ENCODE results near the gene RAB11FIP5.
A peak's percentile ranks its signal among the peaks of the same experiment; 100 is the strongest.

The RAB11FIP5 gene

DNA sequence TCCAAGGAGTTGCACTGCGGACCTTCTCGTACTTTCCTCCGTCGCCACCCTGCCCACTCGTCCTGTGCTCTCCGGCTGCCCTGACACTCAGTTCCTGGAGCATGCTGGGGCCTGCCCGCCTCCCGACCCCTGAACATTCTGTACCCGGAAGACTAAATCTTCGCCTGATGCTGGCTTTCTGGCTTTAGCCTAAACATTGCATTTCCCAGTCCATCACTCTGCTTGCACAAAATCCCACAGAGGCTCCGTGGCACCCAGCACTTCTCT, 40.7 kb downstream of the RAB11FIP5 start:
- Histone ChIP-seq H3K9me2 (ENCODE audit: low read depth, low read length) (no peaks in the 10 kb centered on the region), H3F3A (ENCODE audit: insufficient read depth, low read length) (no peaks in the 10 kb centered on the region), H3K79me2 (ENCODE audit: insufficient read depth, low read length) (no peaks in the 10 kb centered on the region), H3K9me3 (ENCODE audit: low read length) (no peaks in the 10 kb centered on the region), H2AFZ (ENCODE audit: low read length) (peak overlapping the region; percentile 86), H3K36me3 (ENCODE audit: insufficient read depth, low read length) (no peaks in the 10 kb centered on the region), H3K27ac (ENCODE audit: low read depth, low read length, poor library complexity, severe bottlenecking) (no peak overlapping the region), H3K4me3 (ENCODE audit: low read depth, low read length, poor library complexity, severe bottlenecking) (peak overlapping the region; percentile 93), H3K4me2 (ENCODE audit: low read length) (peak overlapping the region; percentile 97), H4K20me1 (ENCODE audit: insufficient read depth, low read length) (no peaks in the 10 kb centered on the region), H3K27me3 (ENCODE audit: insufficient read depth, low read length) (no peaks in the 10 kb centered on the region; the same call in 1 of the 2 replicates), H3K4me1 (ENCODE audit: insufficient read depth, low read length, severe bottlenecking) (peaks cover 21% of the 10 kb centered on the region), H3K9ac (ENCODE audit: low read length) (peak overlapping the region; percentile 81)
- TF ChIP-seq EZH2 (IDR thresholded peaks at IDR 0.05; ENCODE audit: borderline replicate concordance, low read length) (no peak), CTCF (IDR thresholded peaks at IDR 0.05; ENCODE audit: low read length) (no peak)

- peak within 1 kb of the TSS; percentile 39 for H3K27ac ChIP-seq (ENCODE audit: low read depth, low read length, poor library complexity, severe bottlenecking)
- H3K79me2 ChIP-seq (ENCODE audit: insufficient read depth, low read length) = no peaks in the 10 kb centered on the region
- H3K9me2 ChIP-seq (ENCODE audit: low read depth, low read length) = no peaks in the 10 kb centered on the region
- H3K4me1 ChIP-seq (ENCODE audit: insufficient read depth, low read length, severe bottlenecking) = peaks cover 21% of the 10 kb centered on the region
- no peaks in the 10 kb centered on the region for H3F3A ChIP-seq (ENCODE audit: insufficient read depth, low read length)
- peak within 1 kb of the TSS; percentile 97 for H3K4me2 ChIP-seq (ENCODE audit: low read length)
- H4K20me1 ChIP-seq (ENCODE audit: insufficient read depth, low read length) = no peaks in the 10 kb centered on the region
- H3K9ac ChIP-seq (ENCODE audit: low read length) = peak within 1 kb of the TSS; percentile 81
- peak within 1 kb of the TSS; percentile 86 for H2AFZ ChIP-seq (ENCODE audit: low read length)
- TF ChIP-seq CTCF (IDR thresholded peaks at IDR 0.05; ENCODE audit: low read length) = peak; percentile 9; the same call in 1 of the 2 replicates
- no peak for TF ChIP-seq EZH2 (IDR thresholded peaks at IDR 0.05; ENCODE audit: borderline replicate concordance, low read length)
- no peaks in the 10 kb centered on the region for H3K9me3 ChIP-seq (ENCODE audit: low read length)
- no peaks in the 10 kb centered on the region; the same call in 1 of the 2 replicates for H3K27me3 ChIP-seq (ENCODE audit: insufficient read depth, low read length)
- H3K4me3 ChIP-seq (ENCODE audit: low read depth, low read length, poor library complexity, severe bottlenecking) = peak within 1 kb of the TSS; percentile 93
- H3K36me3 ChIP-seq (ENCODE audit: insufficient read depth, low read length) = no peaks in the 10 kb centered on the region
These were observed 41.2 kb downstream of the RAB11FIP5 start, which contains the start of gene SFXN5 for GRCh38 chr2:73071360-73072128. TSS of gene SFXN5 (minus strand) at chr2:73071712. CDS start at chr2:73071705, 7 bp downstream.

DNA sequence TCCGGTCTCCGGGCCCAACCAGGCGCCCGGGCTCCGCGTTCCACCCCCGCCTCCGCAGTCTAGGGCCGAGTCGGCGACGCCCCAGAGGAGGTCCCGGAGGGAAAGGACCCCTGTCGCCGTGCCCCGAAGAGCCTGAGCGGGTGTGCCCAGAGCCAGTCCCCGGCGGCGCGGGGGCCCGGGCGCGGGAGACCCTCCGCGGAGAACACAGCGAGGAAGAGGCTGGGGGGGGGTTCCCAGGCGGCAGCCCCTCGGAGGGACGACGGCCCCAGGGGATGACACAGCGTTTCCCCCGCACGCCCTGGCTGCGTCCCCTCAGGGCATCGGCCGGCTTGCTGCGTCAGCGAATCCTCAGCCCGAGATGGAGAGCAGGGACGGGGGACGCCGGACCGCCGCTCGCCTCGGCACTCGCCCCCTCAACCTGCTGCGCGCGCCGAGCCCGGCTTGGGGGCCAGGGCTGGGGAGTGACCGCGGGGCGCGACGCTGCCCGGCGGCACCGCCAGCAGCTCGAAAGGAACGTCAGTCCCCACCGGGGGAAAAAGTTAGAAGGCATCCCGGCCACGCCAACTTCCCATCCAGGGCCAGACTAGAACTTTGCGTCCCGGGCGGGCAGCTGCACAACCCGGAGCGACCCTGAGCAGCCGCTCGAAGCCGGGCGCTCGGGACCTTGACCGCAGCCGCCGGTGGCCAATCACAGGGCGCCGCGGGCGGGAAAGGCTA, 41.9 kb downstream of the RAB11FIP5 start:
- H3K79me2 ChIP-seq (ENCODE audit: insufficient read depth, low read length) = no peaks in the 10 kb centered on the region
- peak overlapping the region; percentile 97 for H3K4me2 ChIP-seq (ENCODE audit: low read length)
- H3K9ac ChIP-seq (ENCODE audit: low read length) = peak overlapping the region; percentile 81
- no peak overlapping the region for H2AFZ ChIP-seq (ENCODE audit: low read length)
- H3K4me1 ChIP-seq (ENCODE audit: insufficient read depth, low read length, severe bottlenecking) = peaks cover 21% of the 10 kb centered on the region
- H3K27ac ChIP-seq (ENCODE audit: low read depth, low read length, poor library complexity, severe bottlenecking) = no peak overlapping the region
- no peaks in the 10 kb centered on the region for H3K9me2 ChIP-seq (ENCODE audit: low read depth, low read length)
- no peaks in the 10 kb centered on the region; the same call in 1 of the 2 replicates for H3K27me3 ChIP-seq (ENCODE audit: insufficient read depth, low read length)
- no peaks in the 10 kb centered on the region for H4K20me1 ChIP-seq (ENCODE audit: insufficient read depth, low read length)
- H3K9me3 ChIP-seq (ENCODE audit: low read length) = no peaks in the 10 kb centered on the region
- TF ChIP-seq CTCF (IDR thresholded peaks at IDR 0.05; ENCODE audit: low read length) (no peak), EZH2 (IDR thresholded peaks at IDR 0.05; ENCODE audit: borderline replicate concordance, low read length) (no peak)
- no peaks in the 10 kb centered on the region for H3F3A ChIP-seq (ENCODE audit: insufficient read depth, low read length)
- H3K4me3 ChIP-seq (ENCODE audit: low read depth, low read length, poor library complexity, severe bottlenecking) = peak overlapping the region; percentile 93
- no peaks in the 10 kb centered on the region for H3K36me3 ChIP-seq (ENCODE audit: insufficient read depth, low read length)
